Activated CD4-positive, alpha-beta T cell treated with anti-CD3 and anti-CD28 coated beads, Interleukin-2, amount 10 ng/mL, durations not matched to agents 7 days and 5 days (primary cell): ENCODE results near the gene DGKD. TPM values are rescaled to one million over a fixed set of nuclear protein-coding genes. Genes with fewer than 3 reads are reported as not detected.

ENCODE experiments used
- CTCF ChIA-PET: fragments of 350-600 bp; sonication (Branson Sonifier 250); formaldehyde crosslinking; loops from one replicate; lab custom pipeline; 2021; ENCODE audit warnings: antibody characterized with exemption; lab: Charles Lee
- POLR2A ChIA-PET: fragments of 350-600 bp; sonication (Branson Sonifier 250); formaldehyde crosslinking; loops from one replicate; lab custom pipeline; 2021; ENCODE audit warnings: antibody characterized with exemption; lab: Charles Lee
- DNase-seq: peaks from one replicate; pipeline ENCODE4 v3.0.0-alpha.2; 2020
- H3K27ac Mint-ChIP-seq: one replicate; pipeline ENCODE4 v1.8.0; 2021; ENCODE audit warnings: mild to moderate bottlenecking, moderate library complexity, mixed read lengths
- H3K27me3 Mint-ChIP-seq: one replicate; pipeline ENCODE4 v1.8.0; 2021; ENCODE audit warnings: mixed read lengths
- H3K36me3 Mint-ChIP-seq: one replicate; pipeline ENCODE4 v1.8.0; 2021; ENCODE audit warnings: low read depth, mixed read lengths
- H3K4me1 Mint-ChIP-seq: one replicate; pipeline ENCODE4 v1.8.0; 2021; ENCODE audit warnings: mixed read lengths
- H3K4me3 Mint-ChIP-seq: one replicate; pipeline ENCODE4 v1.8.0; 2021; ENCODE audit warnings: mild to moderate bottlenecking, moderate library complexity, mixed read lengths
- H3K9me3 Mint-ChIP-seq: one replicate; pipeline ENCODE4 v1.8.0; 2021; ENCODE audit warnings: mixed read lengths
- total RNA-seq, 2 experiments: library from RNA; stranded (reverse); gene quantifications; one replicate each; pipeline ENCODE4 v1.2.3, GENCODE V29; 2021

DGKD gene
- total RNA-seq, 2 experiments from 2014 or later = 84.1 to 97.5 TPM

DNA sequence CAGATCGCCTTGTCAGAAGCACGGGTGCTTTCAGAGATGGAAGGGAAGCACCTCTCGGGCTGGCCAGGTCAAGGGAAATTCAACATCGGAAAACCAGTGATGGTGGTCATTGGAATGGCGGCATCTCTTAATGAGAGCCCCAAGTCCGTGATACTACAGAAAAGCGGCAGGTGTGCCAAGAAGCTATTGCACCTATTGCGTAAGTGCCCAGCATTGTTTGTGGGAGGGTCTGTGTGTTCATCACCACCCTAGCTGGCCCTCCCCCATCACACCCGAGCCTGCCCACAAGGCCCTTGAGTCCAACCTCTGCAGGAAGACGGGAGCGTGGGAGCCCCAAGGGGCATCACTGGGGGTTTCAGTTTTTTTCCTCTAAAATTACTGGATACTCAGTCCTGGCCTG, 100.7 kb downstream of the DGKD start:
- ChIA-PET POLR2A (no interaction called here), CTCF (interaction anchor here (1.6 kb wide), 1 partner anchor 28 kb away, joined by 4 read pairs; no protein-coding TSS in a partner anchor)
- Mint-ChIP-seq H3K4me3 (no peak overlapping the region), H3K27ac (no peak overlapping the region), H3K9me3 (no peaks in the 10 kb centered on the region), H3K4me1 (no peaks in the 10 kb centered on the region), H3K27me3 (no peaks in the 10 kb centered on the region), H3K36me3 (peaks cover 50% of the 10 kb centered on the region)
- DNase-seq = no peak

DNA sequence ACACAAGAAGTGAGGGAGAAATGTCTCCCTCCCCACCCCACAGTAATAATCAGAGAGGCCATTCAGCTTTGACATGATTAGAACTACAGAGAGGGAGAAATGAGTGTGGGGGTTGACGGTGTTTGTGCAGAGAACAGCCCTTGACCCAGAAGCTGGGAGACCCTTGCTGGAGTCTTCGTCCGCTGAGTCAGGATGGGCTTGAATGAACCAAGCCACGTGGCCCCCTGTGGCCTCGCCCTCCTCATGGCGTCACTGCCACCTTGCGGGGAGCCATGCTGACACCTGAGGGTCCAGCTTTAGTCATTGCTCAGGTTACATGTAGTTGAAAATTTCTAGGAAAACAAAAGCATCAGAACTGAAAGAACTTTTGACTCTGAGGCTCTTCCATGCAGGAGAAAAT, 101.2 kb downstream of the DGKD start:
- CTCF ChIA-PET = interaction anchor here (1.2 to 1.6 kb wide), 2 partner anchors 12 to 29 kb away, joined by 3 to 4 read pairs; no protein-coding TSS in a partner anchor

DNA sequence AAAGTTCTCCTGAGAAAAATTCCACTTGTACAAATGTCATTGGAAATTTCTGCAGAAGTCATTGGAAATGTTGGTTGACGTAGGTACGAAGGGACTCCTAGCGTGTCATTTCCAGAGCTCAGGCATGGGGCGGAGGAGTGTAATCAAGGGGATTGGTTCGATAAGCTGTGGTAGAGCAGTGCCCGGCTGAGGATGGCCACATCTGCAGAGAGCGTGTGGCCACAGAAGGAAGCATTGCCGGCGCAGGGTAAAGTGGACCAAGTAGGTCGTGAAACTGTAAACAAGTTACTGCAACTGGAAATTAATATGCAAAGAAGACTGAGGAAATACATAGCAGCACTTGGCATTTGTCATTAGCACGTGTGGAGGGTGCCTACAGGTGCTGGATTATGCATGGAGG, 101.8 kb downstream of the DGKD start:
- CTCF ChIA-PET = interaction anchor here (1.2 to 1.6 kb wide), 2 partner anchors 13 to 29 kb away, joined by 3 to 4 read pairs; no protein-coding TSS in a partner anchor
- H3K36me3 Mint-ChIP-seq = peaks cover 47% of the 10 kb centered on the region
- POLR2A ChIA-PET = no interaction called here

More for the DNA sequence above, 101.2 kb downstream of the DGKD start:
- DNase-seq = no peak
- peaks cover 51% of the 10 kb centered on the region for H3K36me3 Mint-ChIP-seq
- no peak overlapping the region for H3K4me3 Mint-ChIP-seq
- H3K27ac Mint-ChIP-seq = no peak overlapping the region
- no peaks in the 10 kb centered on the region for H3K27me3 Mint-ChIP-seq
- POLR2A ChIA-PET = no interaction called here
- no peaks in the 10 kb centered on the region for H3K9me3 Mint-ChIP-seq
- no peaks in the 10 kb centered on the region for H3K4me1 Mint-ChIP-seq

DNA sequence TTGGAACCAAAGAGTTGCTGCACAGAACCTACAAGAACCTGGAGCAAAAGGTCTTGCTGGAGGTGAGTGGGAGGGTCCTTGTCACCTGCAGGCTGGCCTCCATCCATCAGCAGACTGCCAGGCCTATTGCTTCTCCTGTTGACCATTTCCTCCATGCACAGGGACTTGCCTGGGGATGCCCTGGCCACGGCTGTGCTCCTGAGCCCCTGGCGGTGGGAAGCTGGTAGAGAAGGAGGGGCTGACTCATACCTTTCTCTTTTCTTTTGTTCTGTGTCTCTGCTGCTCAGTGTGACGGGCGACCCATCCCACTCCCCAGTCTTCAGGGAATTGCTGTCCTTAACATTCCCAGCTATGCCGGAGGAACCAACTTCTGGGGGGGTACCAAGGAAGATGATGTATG, 102.6 kb downstream of the DGKD start:
- Mint-ChIP-seq H3K9me3 (no peaks in the 10 kb centered on the region), H3K36me3 (peaks cover 46% of the 10 kb centered on the region), H3K27me3 (no peaks in the 10 kb centered on the region), H3K4me3 (no peak overlapping the region), H3K4me1 (no peaks in the 10 kb centered on the region), H3K27ac (no peak overlapping the region)
- CTCF ChIA-PET = interaction anchor here (0.6 kb wide), 1 partner anchor 9 kb away, joined by 3 read pairs; no protein-coding TSS in a partner anchor
- POLR2A ChIA-PET = no interaction called here
- DNase-seq = no peak

More for the DNA sequence above, 101.8 kb downstream of the DGKD start:
- Mint-ChIP-seq H3K27me3 (no peaks in the 10 kb centered on the region), H3K4me1 (no peaks in the 10 kb centered on the region), H3K4me3 (no peak overlapping the region), H3K9me3 (no peaks in the 10 kb centered on the region), H3K27ac (no peak overlapping the region)
- DNase-seq = no peak

DNA sequence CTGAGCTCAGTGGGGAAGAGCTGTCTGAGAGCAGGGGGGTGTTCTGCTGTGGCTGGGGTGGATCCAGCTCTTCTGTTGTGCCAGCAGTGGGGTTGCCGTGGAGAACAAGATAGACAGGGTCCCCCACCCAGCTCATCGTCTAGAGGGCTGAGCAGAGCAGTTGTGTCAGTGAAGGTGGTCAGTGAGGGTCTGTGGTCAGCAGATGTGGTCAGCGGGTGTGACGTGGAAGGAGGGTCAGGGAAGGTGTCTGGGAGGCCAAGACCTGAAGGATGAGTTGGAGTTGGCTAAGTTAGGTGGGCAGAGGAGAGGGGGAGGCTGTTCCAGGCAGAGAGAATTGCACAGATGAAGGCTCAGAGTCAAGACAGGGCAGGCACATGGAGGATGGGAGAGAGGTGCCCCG, 103.1 kb downstream of the DGKD start:
- Mint-ChIP-seq H3K9me3 (no peaks in the 10 kb centered on the region), H3K27me3 (no peaks in the 10 kb centered on the region), H3K36me3 (peaks cover 46% of the 10 kb centered on the region), H3K27ac (no peak overlapping the region), H3K4me1 (no peaks in the 10 kb centered on the region), H3K4me3 (no peak overlapping the region)
- CTCF ChIA-PET = interaction anchor here (1.0 kb wide), 1 partner anchor 119 kb away, joined by 3 read pairs; no protein-coding TSS in a partner anchor
- no peak for DNase-seq
- POLR2A ChIA-PET = no interaction called here

DNA sequence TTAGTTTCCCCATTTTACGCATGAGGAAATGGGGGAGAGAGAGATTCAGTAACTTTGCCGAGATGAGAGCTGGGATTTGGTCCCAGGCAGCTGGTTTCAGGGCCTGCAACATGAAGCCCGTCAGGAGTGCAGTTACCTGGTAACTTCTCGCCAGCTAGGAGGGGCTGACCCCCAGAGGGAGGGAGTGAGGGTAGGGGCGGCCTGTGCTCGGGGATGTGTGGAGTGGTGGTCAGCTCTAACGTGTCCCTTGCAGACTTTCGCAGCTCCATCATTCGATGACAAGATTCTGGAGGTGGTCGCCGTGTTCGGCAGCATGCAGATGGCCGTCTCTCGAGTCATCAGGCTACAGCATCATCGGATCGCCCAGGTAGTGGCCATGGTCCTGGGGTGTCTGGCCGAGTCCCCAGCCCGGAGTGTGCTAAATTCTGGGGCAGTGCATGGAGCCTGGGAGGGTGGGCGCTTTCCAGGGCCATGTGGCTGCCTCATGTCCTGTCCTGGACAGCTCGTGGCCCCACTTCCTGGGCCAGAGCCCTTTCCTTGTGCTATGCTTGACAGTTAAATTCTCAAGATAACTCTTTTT, 103.8 kb downstream of the DGKD start:
- CTCF ChIA-PET = interaction anchor here (0.6 to 1.3 kb wide), 3 partner anchors 9 to 120 kb away, joined by 3 read pairs; no protein-coding TSS in a partner anchor
- POLR2A ChIA-PET = no interaction called here
- no peaks in the 10 kb centered on the region for H3K4me1 Mint-ChIP-seq
- H3K27me3 Mint-ChIP-seq = no peaks in the 10 kb centered on the region
- no peak for DNase-seq
- no peak overlapping the region for H3K4me3 Mint-ChIP-seq
- no peak overlapping the region for H3K27ac Mint-ChIP-seq
- H3K36me3 Mint-ChIP-seq = peaks cover 45% of the 10 kb centered on the region
- H3K9me3 Mint-ChIP-seq = no peaks in the 10 kb centered on the region

DNA sequence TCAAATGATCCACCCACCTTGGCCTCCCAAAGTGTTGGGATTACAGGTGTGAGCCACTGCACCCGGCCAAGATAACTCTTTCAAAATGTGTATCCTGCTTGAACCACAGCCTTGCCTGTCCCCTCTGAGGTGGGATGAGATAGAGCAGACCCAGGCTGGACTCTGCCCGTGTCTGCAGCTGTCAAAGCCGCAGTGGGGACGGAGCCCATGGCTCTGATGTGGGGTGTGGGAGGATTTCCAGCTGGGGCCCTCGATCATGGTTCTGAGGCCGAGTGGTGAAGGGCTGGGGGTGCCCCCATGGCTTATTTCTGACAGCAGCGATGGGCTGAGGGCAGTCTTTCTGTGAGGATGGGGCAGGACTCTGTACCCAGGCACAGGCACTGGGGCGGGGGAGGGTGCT, 104.5 kb downstream of the DGKD start:
- Mint-ChIP-seq H3K27me3 (no peaks in the 10 kb centered on the region), H3K27ac (no peak overlapping the region), H3K9me3 (no peaks in the 10 kb centered on the region), H3K4me3 (no peak overlapping the region), H3K4me1 (no peaks in the 10 kb centered on the region), H3K36me3 (peaks cover 43% of the 10 kb centered on the region)
- DNase-seq = no peak
- ChIA-PET POLR2A (no interaction called here), CTCF (interaction anchor here (1.3 kb wide), 1 partner anchor 11 kb away, joined by 3 read pairs; no protein-coding TSS in a partner anchor)

DNA sequence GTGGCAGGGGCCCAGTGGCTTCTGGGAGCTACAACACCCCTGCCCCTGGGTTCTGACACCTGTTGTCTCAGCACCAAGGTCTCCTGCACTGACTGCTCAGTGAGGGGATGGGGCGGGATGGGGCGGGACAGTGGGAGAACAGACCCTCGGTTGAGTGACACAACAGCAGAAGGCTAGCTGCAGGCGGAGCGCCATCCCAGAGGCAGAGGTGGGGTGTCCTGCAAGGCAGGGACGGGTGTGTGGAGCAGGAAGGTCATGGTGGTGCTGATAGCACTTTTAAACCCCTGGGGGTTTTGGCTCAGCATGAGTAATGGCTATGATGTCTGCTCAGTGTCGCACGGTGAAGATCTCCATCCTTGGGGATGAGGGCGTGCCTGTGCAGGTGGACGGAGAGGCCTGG, 105.1 kb downstream of the DGKD start:
- Mint-ChIP-seq H3K27ac (no peak overlapping the region), H3K4me1 (no peaks in the 10 kb centered on the region), H3K4me3 (no peak overlapping the region), H3K36me3 (peaks cover 43% of the 10 kb centered on the region), H3K27me3 (no peaks in the 10 kb centered on the region), H3K9me3 (no peaks in the 10 kb centered on the region)
- CTCF ChIA-PET = interaction anchor here (1.3 kb wide), 1 partner anchor 12 kb away, joined by 3 read pairs; no protein-coding TSS in a partner anchor
- POLR2A ChIA-PET = no interaction called here
- no peak for DNase-seq

DNA sequence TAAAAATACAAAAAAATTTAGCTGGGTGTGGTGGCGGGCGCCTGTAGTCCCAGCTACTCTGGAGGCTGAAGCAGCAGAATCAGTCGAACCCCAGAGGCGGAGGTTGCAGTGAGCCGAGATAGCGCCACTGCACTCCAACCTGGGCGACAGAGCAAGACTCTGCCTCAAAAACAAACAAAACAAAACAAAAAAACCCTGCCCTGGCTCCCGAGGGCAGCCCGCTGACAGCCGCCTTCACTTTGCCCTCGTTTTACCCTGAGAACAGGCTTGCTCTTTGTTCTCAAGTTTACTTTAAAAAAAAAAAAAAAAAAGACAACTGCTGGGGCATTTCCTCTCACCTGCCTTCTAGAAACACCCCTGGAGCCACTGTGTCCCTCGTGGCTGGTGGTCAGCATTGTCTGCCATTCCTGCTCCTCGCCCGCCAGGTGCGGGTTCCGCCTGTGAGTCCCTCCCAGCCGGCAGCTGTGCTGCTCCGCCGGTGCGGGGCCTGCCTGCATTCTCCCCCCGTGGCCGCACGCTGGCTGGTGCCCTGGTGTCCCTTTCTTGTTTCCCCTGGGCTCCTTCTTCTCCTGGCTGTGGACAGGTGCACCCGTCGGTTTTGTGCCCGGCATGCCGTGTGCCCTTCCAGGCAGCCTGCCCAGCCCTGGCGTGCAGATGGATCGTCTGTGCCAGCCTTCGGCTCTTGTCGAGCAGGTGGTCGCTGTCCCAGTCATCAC, 106.6 kb downstream of the DGKD start:
- no peak overlapping the region for H3K27ac Mint-ChIP-seq
- H3K36me3 Mint-ChIP-seq = peaks cover 38% of the 10 kb centered on the region
- no peak overlapping the region for H3K4me3 Mint-ChIP-seq
- H3K4me1 Mint-ChIP-seq = no peaks in the 10 kb centered on the region
- H3K27me3 Mint-ChIP-seq = no peaks in the 10 kb centered on the region
- H3K9me3 Mint-ChIP-seq = no peaks in the 10 kb centered on the region
- POLR2A ChIA-PET = interaction anchor here (0.6 kb wide), 1 partner anchor 1201 kb away, joined by 5 read pairs; no protein-coding TSS in a partner anchor
- no peak for DNase-seq
- CTCF ChIA-PET = no interaction called here

DNA sequence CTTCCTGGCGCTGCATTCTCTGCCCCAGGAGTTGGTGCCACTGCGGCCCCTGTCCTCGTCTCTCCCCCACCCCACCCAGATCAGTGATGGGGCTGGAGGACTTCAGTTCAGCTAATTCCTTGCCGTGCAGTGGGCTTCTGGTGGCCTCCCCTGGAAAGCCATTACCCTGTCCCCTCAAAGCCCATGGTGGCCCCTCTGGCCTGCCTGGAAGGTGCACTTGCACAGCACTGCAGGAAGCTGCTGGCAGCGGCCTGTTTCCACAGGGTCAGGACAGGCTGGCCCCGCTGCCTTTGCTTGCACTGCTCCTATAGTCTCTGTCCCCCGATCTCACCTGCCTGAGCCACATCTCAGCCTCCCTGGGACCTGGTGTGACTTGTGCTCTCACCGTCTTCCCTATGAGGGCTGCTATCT, 107.2 kb downstream of the DGKD start:
- no peak overlapping the region for H3K27ac Mint-ChIP-seq
- H3K27me3 Mint-ChIP-seq = no peaks in the 10 kb centered on the region
- H3K36me3 Mint-ChIP-seq = peaks cover 38% of the 10 kb centered on the region
- H3K4me1 Mint-ChIP-seq = no peaks in the 10 kb centered on the region
- ChIA-PET CTCF (no interaction called here), POLR2A (interaction anchor here (0.6 kb wide), 1 partner anchor 1202 kb away, joined by 5 read pairs; no protein-coding TSS in a partner anchor)
- no peak for DNase-seq
- no peak overlapping the region for H3K4me3 Mint-ChIP-seq
- no peaks in the 10 kb centered on the region for H3K9me3 Mint-ChIP-seq

DNA sequence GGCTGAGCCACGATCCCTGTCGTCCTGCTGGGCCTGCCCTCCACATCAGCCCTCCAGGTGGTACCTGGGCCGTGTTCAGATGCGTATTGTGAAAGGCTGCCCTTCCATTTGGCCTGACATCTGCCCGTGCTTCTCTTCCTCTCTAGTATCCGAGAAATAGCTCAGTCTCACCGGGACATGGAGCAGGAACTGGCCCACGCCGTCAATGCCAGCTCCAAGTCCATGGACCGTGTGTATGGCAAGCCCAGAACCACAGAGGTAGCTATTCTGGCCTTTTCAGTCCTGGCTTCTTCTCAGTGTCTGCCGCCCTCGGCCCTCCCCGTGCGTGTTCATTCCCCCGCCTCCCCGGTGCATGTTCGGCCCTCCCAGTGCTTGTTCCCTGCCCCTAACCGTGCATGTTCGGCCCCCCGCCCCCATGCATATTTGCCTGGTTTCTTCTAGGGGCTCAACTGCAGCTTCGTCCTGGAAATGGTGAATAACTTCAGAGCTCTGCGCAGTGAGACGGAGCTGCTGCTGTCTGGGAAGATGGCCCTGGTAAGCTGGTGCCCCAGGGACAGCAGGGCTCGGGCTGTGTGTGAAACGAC, 108.0 kb downstream of the DGKD start:
- CTCF ChIA-PET = no interaction called here
- H3K27me3 Mint-ChIP-seq = no peaks in the 10 kb centered on the region
- H3K4me3 Mint-ChIP-seq = no peak overlapping the region
- POLR2A ChIA-PET = no interaction called here
- H3K4me1 Mint-ChIP-seq = no peaks in the 10 kb centered on the region
- no peak overlapping the region for H3K27ac Mint-ChIP-seq
- H3K36me3 Mint-ChIP-seq = peaks cover 39% of the 10 kb centered on the region
- no peaks in the 10 kb centered on the region for H3K9me3 Mint-ChIP-seq
- DNase-seq = no peak

DNA sequence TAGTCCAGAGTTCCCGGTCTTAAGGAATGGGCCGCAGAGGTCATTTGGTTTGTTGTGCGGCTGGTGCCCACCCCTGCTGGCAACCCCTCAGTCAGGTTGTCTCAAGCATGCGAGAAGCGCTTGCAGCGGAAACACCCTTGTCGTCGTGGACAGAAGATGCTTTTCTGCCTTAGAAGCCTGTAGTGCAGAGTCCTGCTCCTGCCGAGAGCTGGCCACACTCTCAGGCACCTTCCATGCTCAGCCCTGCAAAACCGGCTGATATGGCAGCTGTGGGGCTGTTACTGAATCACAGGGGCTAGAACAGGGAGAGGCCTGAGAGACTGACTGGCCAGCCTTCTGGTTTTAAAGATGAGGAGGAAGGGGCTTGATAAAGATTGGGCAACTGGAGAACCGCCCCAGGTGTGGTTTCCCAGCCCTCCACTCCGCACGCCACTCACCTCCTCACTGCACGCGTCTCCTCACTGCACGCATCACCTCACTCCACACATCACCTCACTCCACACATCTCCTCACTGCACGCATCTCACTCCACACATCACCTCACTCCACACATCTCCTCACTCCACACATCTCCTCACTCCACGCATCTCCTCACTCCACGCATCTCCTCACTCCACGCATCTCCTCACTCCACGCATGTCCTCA, 108.7 kb downstream of the DGKD start:
- no peaks in the 10 kb centered on the region for H3K4me1 Mint-ChIP-seq
- no peaks in the 10 kb centered on the region for H3K27me3 Mint-ChIP-seq
- H3K4me3 Mint-ChIP-seq = no peak overlapping the region
- no peak for DNase-seq
- no peaks in the 10 kb centered on the region for H3K9me3 Mint-ChIP-seq
- H3K27ac Mint-ChIP-seq = no peak overlapping the region
- ChIA-PET CTCF (no interaction called here), POLR2A (no interaction called here)
- H3K36me3 Mint-ChIP-seq = peaks cover 37% of the 10 kb centered on the region
